ENCODE results near the gene RPL22. TPM values are rescaled to one million over a fixed set of nuclear protein-coding genes. Genes with fewer than 3 reads are reported as not detected.

RPL22 gene
- total RNA-seq, 1 donor from 2014 or later, result 193 TPM

GRCh38 chr1:6206520-6206855 is 7.1 kb upstream of the RPL22 start:
- Histone ChIP-seq H3K4me3 (ENCODE audit: low read depth, low read length) (peak overlapping the region; percentile 67), H3K27me3 (ENCODE audit: control insufficient read depth, insufficient read depth, low read length) (no peaks in the 10 kb centered on the region), H3K36me3 (ENCODE audit: control insufficient read depth, insufficient read depth, low read length) (no peaks in the 10 kb centered on the region)
- no peak for DNase-seq (ENCODE audit: low read depth)
- no peak for TF ChIP-seq CTCF (IDR thresholded peaks at IDR 0.05; ENCODE audit: insufficient read depth, low read length, poor library complexity, severe bottlenecking)

- no peak for DNase-seq (ENCODE audit: low read depth)
- no peak for TF ChIP-seq CTCF (IDR thresholded peaks at IDR 0.05; ENCODE audit: insufficient read depth, low read length, poor library complexity, severe bottlenecking)
- Histone ChIP-seq H3K36me3 (ENCODE audit: control insufficient read depth, insufficient read depth, low read length) (no peaks in the 10 kb centered on the region), H3K4me3 (ENCODE audit: low read depth, low read length) (peak within 1 kb of the TSS; percentile 67), H3K27me3 (ENCODE audit: control insufficient read depth, insufficient read depth, low read length) (no peaks in the 10 kb centered on the region)
Observed at GRCh38 chr1:6205849-6206519, 6.6 kb upstream of the RPL22 start, which contains the start of gene RNF207. RNF207 (plus strand) TSS chr1:6206119; CDS start chr1:6206536, 417 bp downstream.

DNA sequence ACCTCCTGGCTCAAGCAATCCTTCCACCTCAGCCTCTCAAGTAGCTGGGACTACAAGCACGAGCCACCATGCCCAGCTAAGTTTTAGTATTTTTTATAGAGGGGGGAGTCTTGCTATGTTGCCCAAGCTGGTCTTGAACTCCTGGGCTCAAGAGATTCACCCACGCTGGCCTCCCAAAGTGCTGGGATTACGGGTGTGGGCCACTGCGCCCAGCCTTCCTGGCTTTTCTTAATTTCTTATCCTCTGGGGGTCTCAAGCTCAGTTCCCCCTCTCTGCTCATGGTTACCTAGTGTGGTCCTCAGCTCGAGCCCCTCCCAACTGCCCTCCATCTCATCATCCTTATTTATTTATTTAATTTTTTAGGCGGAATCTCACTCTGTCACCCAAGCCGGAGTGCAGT is 2.9 kb upstream of the RPL22 start:
- Histone ChIP-seq H3K4me3 (ENCODE audit: low read depth, low read length) (no peak overlapping the region), H3K27me3 (ENCODE audit: control insufficient read depth, insufficient read depth, low read length) (no peaks in the 10 kb centered on the region), H3K36me3 (ENCODE audit: control insufficient read depth, insufficient read depth, low read length) (no peaks in the 10 kb centered on the region)
- TF ChIP-seq CTCF (IDR thresholded peaks at IDR 0.05; ENCODE audit: insufficient read depth, low read length, poor library complexity, severe bottlenecking), result no peak
- DNase-seq (ENCODE audit: low read depth), result no peak

GRCh38 chr1:6200188-6200809 is 904 bp upstream of the RPL22 start:
- no peak for TF ChIP-seq CTCF (IDR thresholded peaks at IDR 0.05; ENCODE audit: insufficient read depth, low read length, poor library complexity, severe bottlenecking)

GRCh38 chr1:6198646-6199297 is 623 bp downstream of the RPL22 start:
- Histone ChIP-seq H3K27me3 (ENCODE audit: control insufficient read depth, insufficient read depth, low read length) (no peaks in the 10 kb centered on the region), H3K4me3 (ENCODE audit: low read depth, low read length) (peak overlapping the region; percentile 97), H3K36me3 (ENCODE audit: control insufficient read depth, insufficient read depth, low read length) (peaks cover 3% of the 10 kb centered on the region)
- DNase-seq (ENCODE audit: low read depth), result no peak
- TF ChIP-seq CTCF (IDR thresholded peaks at IDR 0.05; ENCODE audit: insufficient read depth, low read length, poor library complexity, severe bottlenecking), result no peak

More at GRCh38 chr1:6200188-6200809, 904 bp upstream of the RPL22 start:
- H3K36me3 ChIP-seq (ENCODE audit: control insufficient read depth, insufficient read depth, low read length), result peaks cover 1% of the 10 kb centered on the region
- no peaks in the 10 kb centered on the region for H3K27me3 ChIP-seq (ENCODE audit: control insufficient read depth, insufficient read depth, low read length)
- peak overlapping the region; percentile 97 for H3K4me3 ChIP-seq (ENCODE audit: low read depth, low read length)
- no peak for DNase-seq (ENCODE audit: low read depth)

Measured in kidney epithelial cell (primary cell).